GM12872 (cell line): ENCODE results near the gene TLCD2.

Experiments used
- TF ChIP-seq, protein P1 (sequence below): IDR thresholded peaks from 3 replicates; pipeline ENCODE4 v1.5.1; 2011; ENCODE audit warnings: low read depth, mild to moderate bottlenecking, low read length, moderate library complexity; ENCODE audit not compliant: insufficient read depth

Gene TLCD2

DNA sequence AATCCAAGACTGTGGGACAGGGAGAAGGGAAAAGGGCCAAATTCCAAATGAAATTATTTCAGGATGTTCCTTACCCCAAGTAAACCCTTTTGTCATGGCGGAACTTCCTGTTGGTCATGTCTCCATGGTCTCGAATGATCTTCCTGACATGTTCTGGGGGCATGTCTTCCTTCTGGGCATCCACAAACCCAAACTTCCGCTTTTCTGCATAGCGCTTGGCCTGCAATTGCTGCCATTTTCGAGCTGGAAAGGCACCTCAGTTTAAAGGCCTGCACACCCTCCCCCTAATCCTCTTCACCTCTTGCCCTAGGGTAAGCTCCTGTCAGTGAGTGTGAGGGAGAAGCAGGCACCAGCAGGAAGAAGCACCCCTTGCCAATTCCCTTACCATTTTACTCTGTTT lies 26.7 kb downstream of the TLCD2 start:
- TF ChIP-seq, protein P1, sequence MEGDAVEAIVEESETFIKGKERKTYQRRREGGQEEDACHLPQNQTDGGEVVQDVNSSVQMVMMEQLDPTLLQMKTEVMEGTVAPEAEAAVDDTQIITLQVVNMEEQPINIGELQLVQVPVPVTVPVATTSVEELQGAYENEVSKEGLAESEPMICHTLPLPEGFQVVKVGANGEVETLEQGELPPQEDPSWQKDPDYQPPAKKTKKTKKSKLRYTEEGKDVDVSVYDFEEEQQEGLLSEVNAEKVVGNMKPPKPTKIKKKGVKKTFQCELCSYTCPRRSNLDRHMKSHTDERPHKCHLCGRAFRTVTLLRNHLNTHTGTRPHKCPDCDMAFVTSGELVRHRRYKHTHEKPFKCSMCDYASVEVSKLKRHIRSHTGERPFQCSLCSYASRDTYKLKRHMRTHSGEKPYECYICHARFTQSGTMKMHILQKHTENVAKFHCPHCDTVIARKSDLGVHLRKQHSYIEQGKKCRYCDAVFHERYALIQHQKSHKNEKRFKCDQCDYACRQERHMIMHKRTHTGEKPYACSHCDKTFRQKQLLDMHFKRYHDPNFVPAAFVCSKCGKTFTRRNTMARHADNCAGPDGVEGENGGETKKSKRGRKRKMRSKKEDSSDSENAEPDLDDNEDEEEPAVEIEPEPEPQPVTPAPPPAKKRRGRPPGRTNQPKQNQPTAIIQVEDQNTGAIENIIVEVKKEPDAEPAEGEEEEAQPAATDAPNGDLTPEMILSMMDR: no peak

DNA sequence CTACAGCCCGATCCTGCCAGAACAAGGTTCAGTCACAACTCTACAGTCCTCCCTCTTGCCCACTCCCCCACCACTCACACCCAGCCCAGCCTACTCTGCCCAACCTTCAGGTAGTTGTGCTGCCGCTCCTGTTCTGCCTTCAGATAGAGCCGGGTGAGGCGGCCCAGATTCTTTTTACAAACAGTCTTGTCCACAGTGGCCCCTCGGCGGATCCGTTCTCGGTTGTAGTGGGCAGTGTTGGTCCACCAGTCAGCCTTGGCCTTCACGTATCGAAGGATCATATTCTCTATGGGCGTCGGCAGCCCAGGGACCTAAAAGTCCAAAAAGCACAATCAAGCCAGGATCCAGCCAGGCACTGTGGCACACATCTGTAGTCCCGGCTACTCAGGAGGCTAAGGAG lies 33.8 kb downstream of the TLCD2 start:
- TF ChIP-seq, protein P1: no peak

- TF ChIP-seq, protein P1: no peak
These were observed 37.0 kb downstream of the TLCD2 start for GRCh38 chr17:1673041-1673785.

GRCh38 chr17:1661045-1661444 lies 49.1 kb downstream of the TLCD2 start:
- TF ChIP-seq, protein P1: no peak

- TF ChIP-seq, protein P1: no peak
These were observed 52.1 kb downstream of the TLCD2 start for GRCh38 chr17:1658100-1658499.

- TF ChIP-seq, protein P1: no peak
These were observed 56.4 kb downstream of the TLCD2 start for GRCh38 chr17:1653735-1654134.
